ENCODE data around the gene NUMA1. TPM values are rescaled to one million over a fixed set of nuclear protein-coding genes. Genes with fewer than 3 reads are reported as not detected.

NUMA1 gene
- total and polyA plus RNA-seq, 2 of the 13 experiments (the other 11 are each of a cell fraction or from before 2014, with no cell fraction given) = 57.3 to 60.2 TPM

GRCh38 chr11:72112143-72112977 lies 32.0 kb upstream of the NUMA1 start, which contains the start of gene ANAPC15 (continued):
- TF ChIP-seq, protein P1, sequence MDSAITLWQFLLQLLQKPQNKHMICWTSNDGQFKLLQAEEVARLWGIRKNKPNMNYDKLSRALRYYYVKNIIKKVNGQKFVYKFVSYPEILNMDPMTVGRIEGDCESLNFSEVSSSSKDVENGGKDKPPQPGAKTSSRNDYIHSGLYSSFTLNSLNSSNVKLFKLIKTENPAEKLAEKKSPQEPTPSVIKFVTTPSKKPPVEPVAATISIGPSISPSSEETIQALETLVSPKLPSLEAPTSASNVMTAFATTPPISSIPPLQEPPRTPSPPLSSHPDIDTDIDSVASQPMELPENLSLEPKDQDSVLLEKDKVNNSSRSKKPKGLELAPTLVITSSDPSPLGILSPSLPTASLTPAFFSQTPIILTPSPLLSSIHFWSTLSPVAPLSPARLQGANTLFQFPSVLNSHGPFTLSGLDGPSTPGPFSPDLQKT (CRISPR knock-in tag; IDR thresholded peaks at IDR 0.05; ENCODE audit: borderline replicate concordance) = no peak
- TF ChIP-seq TCF12 (IDR thresholded peaks at IDR 0.05) (no peak), TCF12 (CRISPR knock-in tag; IDR thresholded peaks at IDR 0.05) (no peak)

GRCh38 chr11:72111300-72112142 lies 31.2 kb upstream of the NUMA1 start:
- Histone ChIP-seq H4K20me1 (ENCODE audit: insufficient read depth, low read length) (no peaks in the 10 kb centered on the region), H3K36me3 (replicated peaks in 1 of 2; ENCODE audit: control insufficient read depth in 1 of 2, insufficient read depth in 2 of 2, low read length in 2 of 2) (peaks cover 0 to 2% of the 10 kb centered on the region in 2 experiments; a peak in 1 of 5 replicates), H3K4me1 (ENCODE audit: insufficient read depth, low read length) (peaks cover 16% of the 10 kb centered on the region), H3K9me3 (ENCODE audit: low read length) (no peaks in the 10 kb centered on the region), H3K27ac (ENCODE audit: extremely low read length, insufficient read depth, low read length) (peak overlapping the region; percentile 92), H3K4me3 (replicated peaks in 1 of 3; ENCODE audit: insufficient read depth in 1 of 3, low read depth in 2 of 3, low read length in 3 of 3) (peak overlapping the region; percentile 55 to 74 (median 73)), H3K79me2 (ENCODE audit: insufficient read depth, low read length) (no peaks in the 10 kb centered on the region), H3K9ac (ENCODE audit: insufficient read depth, low read depth, low read length) (peak overlapping the region; percentile 95), H3K4me2 (ENCODE audit: low read depth, low read length) (peak overlapping the region; percentile 98), H2AFZ (ENCODE audit: low read length) (no peak overlapping the region), H3K27me3 (ENCODE audit: control insufficient read depth in 1 of 2, insufficient read depth in 2 of 2, low read length in 2 of 2) (peaks cover 0 to 3% of the 10 kb centered on the region in 2 experiments; a peak in 1 of 5 replicates)
- ChIA-PET CTCF (ENCODE audit: low intra/inter-chr PET ratio, low total read pairs) (interaction anchor here (1.1 kb wide), 1 partner anchor 72 kb away, joined by 4 read pairs; no protein-coding TSS in a partner anchor), POLR2A (interaction anchor here (0.9 to 2.1 kb wide), 8 partner anchors 9 to 183 kb away, joined by 3 to 13 read pairs (median 6); partner anchors contain the start of genes LAMTOR1 and RNF121)
- TSS peak; percentile 87 for BruUV-seq (replicated peaks)
- in situ Hi-C loops (cut with HindIII; ENCODE audit: extremely low pct_ligation_motif_present, low pct_unique_long_range_greater_than_20kb) = no loop called here
- WGBS (ENCODE audit: low lambda C conversion rate) = 3% methylated on average over 10 of the region's 10 CpGs
- ATAC-seq = peak; percentile 46
- FAIRE-seq = no peak
- 0 out of 2 replicates have a peak, but pooled peaks have one; percentile 14 for TF ChIP-seq BRD4 (CRISPR knock-in tag; IDR thresholded peaks at IDR 0.05)
- no peak for TF ChIP-seq TGIF2 (CRISPR knock-in tag; IDR thresholded peaks at IDR 0.05)
- no peak for TF ChIP-seq ZNF441 (CRISPR knock-in tag; IDR thresholded peaks at IDR 0.05; ENCODE audit: borderline replicate concordance)
- 0 out of 2 replicates have a peak, but pooled peaks have one; percentile 58 for TF ChIP-seq ZNF510 (CRISPR knock-in tag; IDR thresholded peaks at IDR 0.05; ENCODE audit: low read depth)
- TF ChIP-seq ADNP (CRISPR knock-in tag; IDR thresholded peaks at IDR 0.05) = peak; percentile 34; the same call in 1 of the 2 replicates
- TF ChIP-seq FOXC1 (CRISPR knock-in tag; IDR thresholded peaks at IDR 0.05; ENCODE audit: borderline replicate concordance) = peak; percentile 3; the same call in 1 of the 2 replicates
- TF ChIP-seq SSRP1 (CRISPR knock-in tag; IDR thresholded peaks at IDR 0.05) = 0 out of 2 replicates have a peak, but pooled peaks have one; percentile 42
- TF ChIP-seq, protein P2, sequence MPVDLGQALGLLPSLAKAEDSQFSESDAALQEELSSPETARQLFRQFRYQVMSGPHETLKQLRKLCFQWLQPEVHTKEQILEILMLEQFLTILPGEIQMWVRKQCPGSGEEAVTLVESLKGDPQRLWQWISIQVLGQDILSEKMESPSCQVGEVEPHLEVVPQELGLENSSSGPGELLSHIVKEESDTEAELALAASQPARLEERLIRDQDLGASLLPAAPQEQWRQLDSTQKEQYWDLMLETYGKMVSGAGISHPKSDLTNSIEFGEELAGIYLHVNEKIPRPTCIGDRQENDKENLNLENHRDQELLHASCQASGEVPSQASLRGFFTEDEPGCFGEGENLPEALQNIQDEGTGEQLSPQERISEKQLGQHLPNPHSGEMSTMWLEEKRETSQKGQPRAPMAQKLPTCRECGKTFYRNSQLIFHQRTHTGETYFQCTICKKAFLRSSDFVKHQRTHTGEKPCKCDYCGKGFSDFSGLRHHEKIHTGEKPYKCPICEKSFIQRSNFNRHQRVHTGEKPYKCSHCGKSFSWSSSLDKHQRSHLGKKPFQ (CRISPR knock-in tag; IDR thresholded peaks at IDR 0.05; ENCODE audit: insufficient replicate concordance) = peak; percentile 15
- no peak for TF ChIP-seq RXRA (CRISPR knock-in tag; IDR thresholded peaks at IDR 0.05)
- TF ChIP-seq ZFX (CRISPR knock-in tag; IDR thresholded peaks at IDR 0.05; ENCODE audit: low read depth) = peak; percentile 45; the same call in 1 of the 2 replicates
- TF ChIP-seq RCOR2 (CRISPR knock-in tag; IDR thresholded peaks at IDR 0.05) = peak; percentile 20; the same call in 1 of the 2 replicates
- peak; percentile 94 for TF ChIP-seq ZNF629 (CRISPR knock-in tag; conservative IDR thresholded peaks at IDR 0.05)
- no peak for TF ChIP-seq HMG20A (CRISPR knock-in tag; IDR thresholded peaks at IDR 0.05; ENCODE audit: borderline replicate concordance)
- TF ChIP-seq ZNF558 (CRISPR knock-in tag; IDR thresholded peaks at IDR 0.05; ENCODE audit: borderline replicate concordance) = peak; percentile 57; the same call in 1 of the 2 replicates
- peak; percentile 61; the same call in 1 of the 2 replicates for TF ChIP-seq ZMYM3 (CRISPR knock-in tag; IDR thresholded peaks at IDR 0.05)
- DNase-seq (ENCODE audit: low spot score) = no peak
- intact Hi-C loops (cut with micrococcal nuclease; ENCODE audit: unreplicated experiment) = loop anchor here (1.0 kb wide), 1 partner anchor 8 kb away; the partner anchor contains the start of gene LAMTOR1
